Psoas muscle (tissue), 8 donors: ENCODE data around the gene MEG3. TPM values are rescaled to one million over a fixed set of nuclear protein-coding genes. Genes with fewer than 3 reads are reported as not detected.

Source experiments
- ATAC-seq, 4 donors: fragments of 200-7000 bp; cut with Tn5 transposase; one replicate each; pipeline ENCODE4 v1.9.1; 2020; ENCODE audit warnings: moderate library complexity in 3 of 4, mild to moderate bottlenecking in 2 of 4
- DNase-seq, 2 donors: peaks; one replicate each; pipeline ENCODE4 v3.0.0-alpha.2; 2020
- H3K27ac ChIP-seq: fragments of 200-600 bp; one replicate; pipeline ENCODE4 v1.8.0; 2022
- H3K27me3 ChIP-seq, 3 donors: fragments of 200-600 bp in 1 of 3; one replicate each; pipeline versions ENCODE4 v1.6.1 to v1.8.0; 2013 to 2022; ENCODE audit warnings: low read length in 2 of 3, mild to moderate bottlenecking in 2 of 3, moderate library complexity in 1 of 3; ENCODE audit not compliant: insufficient read depth in 3 of 3
- H3K36me3 ChIP-seq, 2 donors: fragments of 200-600 bp in 1 of 2; one replicate each; pipeline versions ENCODE4 v1.6.1 to v1.8.0; 2013 to 2022; ENCODE audit warnings: low read depth in 1 of 2, mild to moderate bottlenecking in 1 of 2, moderate library complexity in 1 of 2; ENCODE audit not compliant: insufficient read depth in 1 of 2
- H3K4me1 ChIP-seq: fragments of 200-600 bp; one replicate; pipeline ENCODE4 v1.8.0; 2022
- H3K4me3 ChIP-seq: fragments of 200-600 bp; one replicate; pipeline ENCODE4 v1.8.0; 2022; ENCODE audit warnings: mild to moderate bottlenecking
- H3K9me3 ChIP-seq: fragments of 200-600 bp; one replicate; pipeline ENCODE4 v1.8.0; 2022
- WGBS, 3 donors: extraction: QIAGEN DNeasy Blood & Tissue Kit; methylation state at CpG; one replicate each; pipeline versions ENCODE4 v1.1.6 to v1.1.7; 2013; 5-methylcytosine and 5-hydroxymethylcytosine counted together
- intact Hi-C, 2 donors: fragments of 100-400 bp; cut with DNase I; formaldehyde crosslinking; loops; one replicate each; pipeline versions ENCODE4 v1.11.0 to v1.14.2; 2022
- polyA plus RNA-seq, 3 donors: library from polyadenylated mRNA; stranded (reverse); fragments of 200-250 nt; gene quantifications; one replicate each; pipeline ENCODE4 v1.2.3, GENCODE V29; 2013
- total RNA-seq, 4 donors: library from RNA; stranded (reverse); fragmentation: NEBNext Ultra II Directional in 2 of 4; extraction: Animal tissue kit (Norgen Biotek cat#: 25700) in 2 of 4; gene quantifications; one replicate each; pipeline versions ENCODE4 v1.2.1 to v1.2.4, GENCODE V29; 2021 to 2023
- TF ChIP-seq, protein P1 (sequence below): fragments of 200-600 bp; IDR thresholded peaks from one replicate; pipeline ENCODE4 v1.8.0; 2022; ENCODE audit warnings: antibody characterized with exemption
- donor health status: healthy with polysubstance abuse.
- donor health status: DM: no; HTN: no; CAD: no; lungs with moderate emphysema.
- donor health status: Bipolar disorder and iron deficiency.
- donor health status: healthy.
- donor health status: DM: yes; HTN: yes; CAD: no.
- donor health status: DM: no; HTN: no; CAD: no.
- donor health status: DM: no; HTN: no; CAD: no.
- donor health status: DM: yes; HTN: yes; CAD: no.

Gene MEG3
- total and polyA plus RNA-seq, 7 donors = 17.8 to 52.6 (median 24.9) TPM

DNA sequence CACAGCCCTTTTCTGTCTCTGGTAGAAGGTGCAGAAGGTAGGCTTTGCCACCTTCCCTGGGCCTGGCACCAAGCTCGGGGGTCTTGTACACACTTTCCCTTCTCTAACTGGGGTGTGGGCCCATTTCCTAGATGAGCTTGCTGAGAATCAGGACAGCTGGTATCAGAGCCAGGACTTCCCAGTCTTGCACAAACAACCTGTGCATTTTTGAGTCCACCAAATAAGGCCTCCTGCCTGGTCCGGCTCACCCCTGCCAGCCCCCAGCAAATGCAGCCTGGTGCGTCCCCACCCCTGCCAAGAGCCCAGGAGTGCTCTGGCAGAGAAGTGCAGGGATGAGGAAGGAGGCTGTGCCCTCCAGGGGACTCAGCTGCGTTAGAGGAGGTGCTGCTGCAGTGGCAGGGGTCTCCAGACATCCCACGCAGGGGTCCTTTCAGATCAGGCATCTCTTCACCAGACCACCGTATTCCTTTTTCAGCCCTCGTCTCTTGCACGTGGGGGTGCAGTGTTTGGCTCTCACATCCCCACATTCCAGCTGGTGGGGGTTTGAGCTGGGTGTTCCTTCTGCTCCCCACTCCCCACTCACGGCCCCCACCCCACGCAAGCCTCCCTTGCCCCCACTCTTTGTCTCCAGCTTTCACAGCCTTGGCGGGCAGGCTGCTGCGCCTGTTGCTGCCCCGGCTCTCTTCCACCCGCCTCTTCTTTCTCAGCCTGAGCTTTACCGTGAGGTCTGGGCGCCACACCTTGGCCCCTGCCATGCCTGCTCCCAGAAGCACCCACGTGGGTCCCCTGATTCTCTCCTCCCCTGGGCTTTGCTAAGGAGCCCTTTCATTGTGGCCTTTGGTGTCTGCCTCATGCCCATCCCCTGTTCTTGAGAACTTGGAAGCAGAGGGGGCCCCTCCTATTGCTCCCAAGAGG, 32.3 kb downstream of the MEG3 start:
- Histone ChIP-seq H3K27ac (no peak overlapping the region), H3K36me3 (no peaks in the 10 kb centered on the region), H3K27me3 (peaks cover 0 to 5% (median 3%) of the 10 kb centered on the region in 3 donors), H3K4me3 (no peak overlapping the region), H3K4me1 (no peaks in the 10 kb centered on the region), H3K9me3 (no peaks in the 10 kb centered on the region)
- DNase-seq (peak in 1 of 2 donors; percentile 26), ATAC-seq (no peak)
- WGBS, 3 donors = 75 to 84% (median 78%) methylated on average over 17 of the region's 17 CpGs
- intact Hi-C loops = no loop called here
- TF ChIP-seq, protein P1, sequence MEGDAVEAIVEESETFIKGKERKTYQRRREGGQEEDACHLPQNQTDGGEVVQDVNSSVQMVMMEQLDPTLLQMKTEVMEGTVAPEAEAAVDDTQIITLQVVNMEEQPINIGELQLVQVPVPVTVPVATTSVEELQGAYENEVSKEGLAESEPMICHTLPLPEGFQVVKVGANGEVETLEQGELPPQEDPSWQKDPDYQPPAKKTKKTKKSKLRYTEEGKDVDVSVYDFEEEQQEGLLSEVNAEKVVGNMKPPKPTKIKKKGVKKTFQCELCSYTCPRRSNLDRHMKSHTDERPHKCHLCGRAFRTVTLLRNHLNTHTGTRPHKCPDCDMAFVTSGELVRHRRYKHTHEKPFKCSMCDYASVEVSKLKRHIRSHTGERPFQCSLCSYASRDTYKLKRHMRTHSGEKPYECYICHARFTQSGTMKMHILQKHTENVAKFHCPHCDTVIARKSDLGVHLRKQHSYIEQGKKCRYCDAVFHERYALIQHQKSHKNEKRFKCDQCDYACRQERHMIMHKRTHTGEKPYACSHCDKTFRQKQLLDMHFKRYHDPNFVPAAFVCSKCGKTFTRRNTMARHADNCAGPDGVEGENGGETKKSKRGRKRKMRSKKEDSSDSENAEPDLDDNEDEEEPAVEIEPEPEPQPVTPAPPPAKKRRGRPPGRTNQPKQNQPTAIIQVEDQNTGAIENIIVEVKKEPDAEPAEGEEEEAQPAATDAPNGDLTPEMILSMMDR = no peak

DNA sequence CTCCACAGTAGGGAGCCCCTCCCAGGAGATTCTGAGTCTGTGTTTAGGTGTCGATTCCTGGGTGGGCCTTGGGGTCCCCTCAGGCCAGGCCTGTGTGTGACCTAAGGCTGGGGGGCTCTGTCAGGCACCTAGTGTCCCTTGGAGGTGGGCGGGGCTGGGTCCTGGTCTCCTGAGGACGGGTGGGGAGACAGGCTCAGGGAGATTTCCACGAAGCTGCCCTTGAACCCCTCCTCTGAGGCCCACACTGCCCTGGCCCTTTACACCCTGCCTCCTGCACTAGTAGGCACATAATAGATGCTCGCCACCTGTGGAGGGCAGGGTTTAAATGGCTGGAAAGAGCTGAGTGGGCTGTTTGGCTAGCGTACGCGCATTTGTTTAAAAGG, 32.9 kb downstream of the MEG3 start:
- ATAC-seq = no peak
- Histone ChIP-seq H3K27me3 (peaks cover 0 to 5% (median 3%) of the 10 kb centered on the region in 3 donors), H3K4me3 (no peak overlapping the region), H3K4me1 (no peaks in the 10 kb centered on the region), H3K27ac (no peak overlapping the region), H3K9me3 (no peaks in the 10 kb centered on the region), H3K36me3 (no peaks in the 10 kb centered on the region)
- TF ChIP-seq, protein P1 = no peak
- DNase-seq = peak in 1 of 2 donors; percentile 23
- intact Hi-C loops = no loop called here
- WGBS, 3 donors = 72 to 77% (median 74%) methylated on average over 8 of the region's 8 CpGs

DNA sequence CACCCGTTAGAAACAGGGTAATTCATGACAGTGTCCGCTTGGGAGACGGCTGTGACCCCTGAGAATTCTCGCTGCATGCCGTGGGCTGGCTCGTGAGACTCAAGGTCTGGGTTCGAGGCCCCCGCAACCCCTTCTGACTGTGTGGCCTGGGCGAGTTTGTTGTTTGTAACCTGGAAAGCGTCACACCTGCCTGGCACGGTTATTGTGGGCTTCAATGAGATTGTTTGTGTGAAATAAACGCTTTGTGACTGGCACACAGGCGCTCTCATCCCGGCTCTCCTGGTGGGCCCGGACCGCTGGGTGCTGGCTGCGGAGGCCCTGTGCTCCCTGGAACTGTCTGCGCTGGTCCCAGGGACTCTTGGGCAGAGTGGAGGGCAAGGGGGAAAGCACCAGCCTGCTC, 33.9 kb downstream of the MEG3 start:
- DNase-seq (peak in 1 of 2 donors; percentile 29), ATAC-seq (no peak)
- Histone ChIP-seq H3K27ac (no peak overlapping the region), H3K4me1 (no peaks in the 10 kb centered on the region), H3K27me3 (peaks cover 0 to 5% (median 3%) of the 10 kb centered on the region in 3 donors), H3K36me3 (no peaks in the 10 kb centered on the region), H3K4me3 (no peak overlapping the region), H3K9me3 (no peaks in the 10 kb centered on the region)
- TF ChIP-seq, protein P1 = no peak
- intact Hi-C loops = no loop called here
- WGBS, 3 donors = 86 to 93% (median 89%) methylated on average over 18 of the region's 18 CpGs

DNA sequence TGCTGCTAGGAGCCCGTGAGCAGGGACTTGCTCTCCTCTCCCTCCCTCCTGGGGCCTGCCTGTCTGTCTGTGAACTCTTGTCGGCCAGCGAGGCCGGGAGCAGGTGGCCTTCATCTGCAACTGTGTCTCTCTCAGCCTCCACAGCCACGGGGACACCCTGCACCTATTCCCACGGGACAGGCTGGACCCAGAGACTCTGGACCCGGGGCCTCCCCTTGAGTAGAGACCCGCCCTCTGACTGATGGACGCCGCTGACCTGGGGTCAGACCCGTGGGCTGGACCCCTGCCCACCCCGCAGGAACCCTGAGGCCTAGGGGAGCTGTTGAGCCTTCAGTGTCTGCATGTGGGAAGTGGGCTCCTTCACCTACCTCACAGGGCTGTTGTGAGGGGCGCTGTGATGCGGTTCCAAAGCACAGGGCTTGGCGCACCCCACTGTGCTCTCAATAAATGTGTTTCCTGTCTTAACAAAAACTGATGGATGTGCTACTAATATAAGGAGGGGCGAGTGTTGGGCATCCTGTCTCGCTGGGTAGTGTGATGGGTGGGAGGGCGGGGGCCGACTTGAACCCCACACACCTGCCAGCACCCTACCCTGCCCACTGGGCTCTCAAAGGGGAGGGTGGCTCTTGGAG, 34.8 kb downstream of the MEG3 start:
- intact Hi-C loops = no loop called here
- no peak for ATAC-seq
- WGBS, 3 donors = 68 to 87% (median 79%) methylated on average over 19 of the region's 19 CpGs
- Histone ChIP-seq H3K9me3 (no peaks in the 10 kb centered on the region), H3K4me3 (no peak overlapping the region), H3K4me1 (no peaks in the 10 kb centered on the region), H3K36me3 (no peaks in the 10 kb centered on the region), H3K27me3 (peaks cover 0 to 5% (median 1%) of the 10 kb centered on the region in 3 donors), H3K27ac (no peak overlapping the region)
- DNase-seq = peak in 1 of 2 donors; percentile 34
- TF ChIP-seq, protein P1 = no peak
